NK-92 treated with Interleukin-12 subunit alpha and Interleukin-12 subunit beta, amount 100 ng/mL, for 24 hours (cell line): Measurements from ENCODE around the gene CPLX1.
"Not testable (repeated sequence)": the region's sequence is repeated elsewhere in the genome, so short reads cannot be mapped to it uniquely, and the experiment has no call there.

Experiments used
- DNase-seq: peaks from one replicate; lab custom pipeline; 2025; lab: John Stamatoyannopoulos, UW

CPLX1 gene

DNA sequence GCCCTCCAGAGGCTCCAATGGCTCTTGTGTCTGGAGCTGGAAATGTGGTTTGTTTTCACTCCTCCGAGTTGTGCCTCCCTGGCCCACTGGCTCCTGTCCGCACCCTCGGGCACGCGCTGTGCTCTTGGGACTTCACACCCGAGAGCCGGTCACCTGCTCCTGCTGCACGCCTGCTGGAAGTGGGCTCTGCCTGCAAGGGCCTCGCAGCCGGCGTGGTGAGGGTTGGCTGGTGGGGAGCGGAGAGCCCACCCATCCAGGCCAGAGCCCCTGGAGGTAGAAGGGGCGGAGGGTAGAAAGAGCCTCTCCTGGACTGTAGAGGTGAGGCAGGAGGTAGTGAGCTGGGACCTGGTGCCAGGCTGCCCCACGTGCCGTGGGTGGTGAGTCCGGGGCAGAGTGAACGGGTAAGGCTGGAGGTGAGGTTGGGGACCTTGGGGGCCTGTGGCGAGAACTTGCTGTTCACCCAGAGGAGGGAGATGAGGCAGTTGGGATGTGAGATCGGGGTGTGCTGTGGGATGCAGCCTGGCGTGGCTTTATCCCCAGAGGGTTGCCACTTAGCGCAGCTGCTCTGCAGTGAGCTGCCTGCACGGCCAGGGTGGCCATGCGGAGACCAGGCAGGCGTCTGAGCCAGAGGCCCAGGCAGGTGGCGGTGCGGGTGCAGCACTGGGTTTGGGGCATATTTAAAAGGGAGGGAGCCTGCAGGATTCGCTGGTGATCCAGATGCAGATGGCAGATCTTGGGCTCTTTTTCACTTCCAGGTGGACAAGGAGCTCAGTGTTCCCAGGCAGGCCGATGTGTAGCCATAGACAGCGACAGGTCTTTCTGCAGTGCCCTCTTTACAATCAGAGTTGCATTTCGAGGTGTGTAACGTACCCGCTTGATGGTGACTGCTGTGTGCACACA lies 71.5 kb downstream of the CPLX1 start:
- DNase-seq: no peak

DNA sequence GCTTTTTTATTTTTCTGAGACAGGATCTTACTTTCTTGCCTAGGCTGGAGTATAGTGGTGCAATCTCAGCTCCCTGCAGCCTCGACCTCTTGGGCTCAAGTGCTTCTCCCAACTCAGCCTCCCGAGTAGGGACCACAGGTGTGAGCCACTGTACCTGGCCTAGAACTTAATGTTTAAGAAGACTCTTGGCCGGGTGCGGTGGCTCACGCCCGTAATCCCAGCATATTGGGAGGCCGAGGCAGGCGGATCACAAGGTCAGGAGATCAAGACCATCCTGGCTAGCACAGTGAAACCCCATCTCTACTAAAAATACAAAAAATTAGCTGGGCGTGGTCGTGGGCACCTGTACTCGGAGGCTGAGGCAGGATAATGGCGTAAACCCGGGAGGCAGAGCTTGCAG lies 72.7 kb downstream of the CPLX1 start:
- DNase-seq: not testable (repeated sequence)

DNA sequence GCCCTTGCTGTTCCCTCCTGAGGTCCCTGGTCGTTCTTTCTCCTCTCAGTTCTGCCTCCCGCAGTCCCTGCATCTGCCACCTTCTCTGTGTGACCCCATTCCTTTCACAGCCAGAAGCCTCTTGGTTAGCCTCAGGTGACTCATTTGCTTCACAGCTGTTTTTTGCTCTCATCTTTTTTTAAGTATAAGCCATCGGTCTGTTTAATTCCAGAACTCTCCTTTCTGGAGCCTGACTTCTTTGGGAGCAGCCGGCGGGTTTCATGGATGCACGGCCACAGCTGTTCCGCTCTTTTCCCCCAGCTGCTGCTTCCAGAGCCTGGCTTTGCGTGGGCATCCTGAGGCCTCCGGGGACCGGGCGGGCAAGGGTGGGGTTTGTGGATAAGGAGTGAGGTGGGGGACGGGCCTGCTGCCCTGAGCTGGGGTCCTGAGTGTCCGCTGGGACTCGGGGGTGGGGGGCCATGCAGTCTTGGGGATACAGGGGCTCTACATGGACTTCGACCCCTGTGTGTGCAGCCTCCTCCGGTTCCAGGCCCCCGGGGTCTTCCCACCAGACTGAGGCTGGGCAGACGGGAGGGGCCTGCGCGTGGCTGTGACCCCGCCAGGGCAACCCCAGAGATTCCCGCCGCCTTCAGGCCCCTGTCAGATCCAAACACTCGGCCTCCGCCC lies 73.6 kb downstream of the CPLX1 start:
- DNase-seq: no peak

DNA sequence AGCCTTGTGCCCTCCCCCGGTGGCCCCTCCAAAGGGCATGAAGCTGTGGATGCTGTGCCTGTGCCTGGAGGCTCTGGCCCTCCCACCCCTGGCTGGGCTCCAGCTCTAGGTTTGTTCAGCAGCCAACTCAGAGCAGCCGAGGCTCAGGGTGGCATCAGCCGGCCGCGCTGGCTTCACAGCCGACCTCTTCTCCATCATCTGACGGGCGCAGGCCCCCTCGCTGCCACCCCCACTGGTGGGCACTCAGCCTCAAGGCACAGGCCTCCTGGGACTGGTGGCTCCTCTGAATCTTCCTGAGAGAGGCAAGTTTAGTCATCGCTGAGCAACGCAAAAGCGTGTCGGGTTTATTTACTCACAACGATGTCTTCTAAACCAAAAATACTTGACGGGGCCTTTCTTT lies 74.3 kb downstream of the CPLX1 start:
- DNase-seq: no peak

DNA sequence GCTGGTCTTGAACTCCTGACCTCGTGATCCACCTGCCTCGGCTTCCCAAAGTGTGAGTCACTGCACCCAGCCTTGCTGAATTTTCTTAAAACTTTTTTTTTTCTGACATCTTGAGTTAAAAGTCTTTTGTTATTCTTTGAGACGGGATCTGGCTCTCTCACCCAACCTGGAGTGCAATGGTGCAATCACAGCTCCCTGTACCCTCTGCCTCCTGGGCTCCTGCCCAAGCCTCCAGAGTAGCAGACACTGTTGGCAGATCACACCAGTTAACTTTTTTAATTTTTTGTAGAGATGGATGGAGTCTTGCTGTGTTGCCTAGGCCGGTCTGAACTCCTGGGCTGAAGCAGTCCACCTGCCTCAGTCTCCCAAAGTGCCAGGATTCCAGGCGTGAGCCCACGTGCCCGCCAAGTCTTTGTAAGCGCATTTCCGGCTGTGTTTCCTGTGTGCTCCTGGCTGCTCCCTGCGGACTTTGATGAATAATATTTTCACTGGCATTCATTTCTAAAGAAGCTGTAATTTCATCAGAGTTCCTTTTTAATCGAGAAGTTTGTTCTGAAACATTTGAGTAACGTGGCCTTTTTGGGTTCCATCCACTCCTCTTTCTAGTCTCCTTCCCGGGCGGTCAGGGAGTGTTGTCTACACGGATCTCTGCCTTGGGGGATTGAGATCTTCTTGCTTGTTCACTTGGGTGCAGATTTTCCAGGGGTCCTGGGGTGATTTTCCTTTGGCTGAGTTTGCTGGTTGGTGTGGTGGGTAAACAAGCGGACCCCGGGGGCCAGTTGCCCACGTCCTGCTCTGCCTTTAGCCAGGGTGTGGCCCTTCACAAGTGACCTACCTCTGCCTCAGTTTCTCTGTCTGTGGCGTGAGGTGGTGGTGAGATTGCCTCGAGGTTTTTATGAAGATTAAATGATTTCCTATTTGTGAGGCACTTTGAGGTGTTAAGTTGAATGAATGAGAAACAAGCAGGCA lies 75.9 kb downstream of the CPLX1 start:
- no peak for DNase-seq

DNA sequence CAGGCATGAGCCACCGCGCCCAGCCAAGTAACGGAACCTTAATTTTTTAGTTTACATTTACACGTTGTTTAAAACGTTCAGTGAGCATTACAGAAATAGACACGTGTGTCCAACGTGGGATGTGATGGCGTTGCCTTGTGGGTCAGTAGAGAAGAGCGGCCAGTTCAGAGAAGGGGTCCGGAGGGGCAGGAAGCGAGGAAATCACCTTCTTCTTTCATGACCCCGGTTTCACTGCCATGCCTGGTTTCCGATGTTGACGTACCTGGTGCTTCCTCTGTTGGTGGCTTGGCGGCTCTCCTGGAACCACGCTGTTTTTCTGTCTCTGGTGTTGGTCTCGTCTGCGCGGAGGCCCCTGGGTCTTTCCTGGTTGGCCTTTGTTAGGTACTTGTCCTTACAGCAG lies 77.5 kb downstream of the CPLX1 start:
- DNase-seq: no peak

DNA sequence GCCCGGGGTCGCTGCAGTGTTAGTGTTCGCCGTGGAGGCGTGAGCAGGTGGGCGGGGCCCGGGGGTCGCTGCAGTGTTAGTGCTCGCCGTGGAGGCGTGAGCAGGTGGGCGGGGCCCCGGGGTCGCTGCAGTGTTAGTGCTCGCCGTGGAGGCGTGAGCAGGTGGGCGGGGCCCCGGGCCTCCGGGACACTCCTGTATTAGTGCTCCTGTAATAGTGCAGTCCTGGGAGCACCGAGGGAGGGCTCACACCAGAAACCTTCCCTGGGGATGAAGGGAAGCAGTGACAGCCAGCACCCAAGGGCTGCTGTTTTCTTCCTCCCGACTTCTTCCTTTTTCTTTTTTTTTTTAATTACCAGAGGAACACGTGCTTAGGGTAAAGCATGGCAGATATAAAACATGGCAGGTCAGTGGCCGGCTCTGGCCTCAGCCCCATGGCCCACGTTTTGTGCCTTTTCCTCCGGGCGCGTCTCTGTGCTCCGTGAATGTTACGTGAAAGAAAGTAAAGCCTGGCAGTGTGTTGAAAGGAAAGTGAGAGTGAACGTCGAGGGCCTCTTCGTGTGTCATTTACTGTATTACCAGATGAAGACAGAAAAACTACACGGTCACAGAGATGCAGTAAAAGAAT lies 78.3 kb downstream of the CPLX1 start:
- DNase-seq: no peak

DNA sequence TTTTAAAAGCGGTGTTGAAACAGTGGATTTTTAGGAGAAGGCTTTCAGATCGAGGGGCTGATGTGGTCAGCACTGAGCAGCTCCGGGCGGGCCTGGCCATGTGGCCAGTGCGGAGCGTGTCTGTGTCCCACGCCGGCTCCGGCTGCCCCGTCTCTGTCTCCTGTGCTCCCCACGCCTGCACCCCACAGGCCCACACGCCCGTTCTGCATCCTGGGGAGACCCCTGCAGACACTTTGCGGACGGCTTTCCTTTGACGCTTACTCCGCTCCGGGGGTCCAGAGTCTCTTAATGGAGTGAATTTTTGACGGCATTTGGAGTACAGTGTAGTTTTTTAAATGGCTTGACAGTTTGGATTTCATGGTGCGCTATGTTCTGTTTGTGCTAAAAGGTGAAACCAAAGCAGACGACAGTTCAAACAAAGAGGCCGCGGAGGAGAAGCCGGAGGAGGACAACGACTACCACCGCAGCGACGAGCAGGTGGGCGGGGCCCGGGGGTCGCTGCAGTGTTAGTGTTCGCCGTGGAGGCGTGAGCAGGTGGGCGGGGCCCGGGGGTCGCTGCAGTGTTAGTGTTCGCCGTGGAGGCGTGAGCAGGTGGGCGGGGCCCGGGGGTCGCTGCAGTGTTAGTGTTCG lies 81.6 kb downstream of the CPLX1 start:
- no peak for DNase-seq

DNA sequence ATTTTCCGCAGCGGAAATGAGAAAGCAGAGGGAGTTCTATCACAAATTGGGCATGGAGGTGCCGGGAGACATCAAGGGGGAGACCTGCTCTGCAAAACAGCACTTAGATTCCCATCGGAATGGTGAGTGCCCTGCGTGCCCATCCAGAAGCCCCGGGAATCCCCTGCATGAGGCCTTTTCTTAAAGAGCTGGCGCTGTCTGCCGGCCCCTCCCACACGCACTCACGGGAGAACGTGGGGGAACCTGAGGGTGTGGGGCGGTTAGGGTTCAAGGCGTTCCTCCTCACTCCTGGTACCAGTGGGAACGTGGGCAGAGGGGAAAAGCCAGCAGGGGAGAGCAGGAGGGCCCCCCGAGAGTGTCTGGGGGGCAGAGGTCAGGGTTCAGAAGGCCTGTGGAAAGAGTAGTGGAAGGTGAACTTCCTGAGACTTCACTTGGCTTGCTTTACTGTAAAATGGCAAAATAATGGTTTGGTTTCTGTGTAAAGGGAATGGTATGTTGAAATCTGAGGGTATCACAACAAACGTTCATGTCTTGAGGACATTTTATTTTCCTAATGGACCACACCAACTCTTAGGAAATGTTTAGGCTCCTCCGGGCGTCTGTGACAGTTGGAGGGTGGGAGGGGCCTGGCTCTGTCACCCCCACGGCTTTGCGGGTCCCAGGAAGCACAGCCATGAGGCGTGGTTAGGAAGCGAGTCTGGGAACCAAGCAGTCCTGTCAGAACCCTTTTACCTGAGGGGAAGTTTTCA lies 82.3 kb downstream of the CPLX1 start:
- DNase-seq: no peak

DNA sequence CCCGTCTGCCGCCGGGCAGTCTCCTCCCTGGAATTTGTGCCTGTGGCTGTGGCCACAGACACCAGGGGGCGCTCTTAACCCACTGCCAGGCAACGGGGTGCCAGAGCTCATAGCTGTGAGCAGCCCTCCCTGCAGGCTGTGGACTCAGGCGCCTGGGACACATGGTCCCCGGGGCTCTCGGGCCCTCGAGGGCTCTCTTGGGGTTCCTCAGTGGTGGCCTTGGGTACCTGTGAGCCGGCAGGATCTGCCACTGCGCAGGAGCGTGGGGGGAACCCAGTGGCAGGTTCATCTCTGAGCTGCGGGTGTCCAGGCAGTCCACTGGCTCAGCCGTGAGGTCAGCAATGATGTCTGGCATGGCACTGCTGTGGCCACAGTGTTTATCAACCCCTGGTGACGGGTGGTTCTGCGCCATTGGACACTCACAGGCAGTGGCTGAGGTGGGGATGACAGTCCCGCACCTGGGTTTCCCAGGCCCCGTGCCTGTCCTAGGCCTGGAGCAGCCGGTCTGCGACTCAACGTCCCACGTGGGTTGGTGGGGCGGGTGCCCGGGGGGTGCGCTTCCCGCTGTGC lies 83.1 kb downstream of the CPLX1 start:
- DNase-seq: peak; percentile 28

DNA sequence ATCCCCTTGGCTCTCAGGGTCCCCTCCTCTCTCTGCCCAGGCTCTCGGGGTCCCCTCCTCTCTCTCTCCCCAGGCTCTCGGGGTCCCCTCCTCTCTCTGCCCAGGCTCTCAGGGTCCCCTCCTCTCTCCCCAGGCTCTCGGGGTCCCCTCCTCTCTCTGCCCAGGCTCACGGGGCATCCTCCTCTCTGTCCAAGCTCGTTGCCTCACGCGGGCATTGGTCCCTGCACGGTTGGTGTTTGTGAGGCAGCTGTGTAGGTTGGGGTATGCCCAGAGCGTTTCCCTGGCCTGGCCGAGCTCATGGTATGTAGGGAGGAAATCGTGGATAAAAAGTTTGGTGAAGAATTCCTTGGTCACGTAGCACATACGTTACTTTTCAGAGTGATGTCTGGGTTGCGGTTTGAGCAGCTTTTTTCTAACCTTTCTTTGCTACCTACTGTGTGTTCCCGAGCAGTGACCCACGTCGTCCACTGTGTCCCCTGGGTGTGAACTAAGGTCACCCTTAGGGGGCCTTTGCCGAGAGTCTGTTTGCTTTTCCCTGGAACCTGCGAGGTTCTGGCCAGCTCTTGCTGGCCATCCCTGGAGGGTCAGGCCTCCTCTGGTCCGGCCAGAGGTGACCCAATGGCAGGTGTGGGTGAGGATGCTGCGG lies 83.7 kb downstream of the CPLX1 start:
- no peak for DNase-seq

DNA sequence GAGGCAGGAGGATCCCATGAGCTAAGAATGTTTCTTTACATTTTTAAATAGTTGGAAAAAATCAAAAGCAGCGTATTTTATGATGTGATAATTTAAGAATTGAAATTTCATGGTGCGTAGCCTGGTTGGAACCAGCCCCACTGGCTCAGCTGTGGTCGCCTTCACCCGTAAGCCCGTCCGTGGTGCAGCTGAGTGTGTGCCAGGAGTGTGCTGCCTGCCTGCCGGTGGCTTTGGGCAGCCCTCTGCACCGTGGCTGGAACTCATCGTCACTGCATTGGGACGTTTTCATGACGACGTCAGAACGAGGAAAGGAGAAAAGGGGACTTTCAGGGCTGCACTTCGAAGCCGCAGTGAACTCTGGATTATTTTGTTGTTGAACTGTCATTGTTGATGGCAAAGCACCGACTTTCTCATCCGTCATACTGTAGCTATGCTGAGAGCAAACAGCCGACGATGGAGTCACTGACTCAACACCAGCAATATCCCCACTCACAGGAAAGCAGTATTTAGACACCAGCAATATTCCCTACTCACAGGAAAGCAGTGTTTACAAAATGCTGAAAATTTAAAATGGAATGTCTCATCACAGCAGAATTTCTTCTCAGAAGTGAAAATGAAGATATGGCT lies 85.2 kb downstream of the CPLX1 start:
- no peak for DNase-seq

DNA sequence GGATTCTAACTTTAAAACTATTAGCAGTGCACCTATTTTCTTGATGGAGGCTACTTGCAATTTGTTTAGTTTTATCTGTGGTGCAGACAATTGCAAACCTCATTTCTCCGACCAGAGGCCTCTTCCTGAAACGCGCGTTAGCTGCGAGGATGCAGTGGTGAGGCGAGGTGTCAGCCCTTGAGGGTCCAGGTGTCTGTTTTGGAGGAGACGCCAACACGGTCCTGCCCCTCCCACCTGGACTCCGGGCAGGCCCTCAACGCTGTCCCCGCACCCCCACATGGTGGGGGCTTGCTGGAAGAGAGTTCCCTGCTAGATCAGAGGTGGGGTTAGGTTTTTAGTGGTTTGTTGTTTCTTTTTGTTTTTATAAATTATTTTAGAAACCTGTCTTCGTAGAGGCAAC lies 85.9 kb downstream of the CPLX1 start:
- no peak for DNase-seq

DNA sequence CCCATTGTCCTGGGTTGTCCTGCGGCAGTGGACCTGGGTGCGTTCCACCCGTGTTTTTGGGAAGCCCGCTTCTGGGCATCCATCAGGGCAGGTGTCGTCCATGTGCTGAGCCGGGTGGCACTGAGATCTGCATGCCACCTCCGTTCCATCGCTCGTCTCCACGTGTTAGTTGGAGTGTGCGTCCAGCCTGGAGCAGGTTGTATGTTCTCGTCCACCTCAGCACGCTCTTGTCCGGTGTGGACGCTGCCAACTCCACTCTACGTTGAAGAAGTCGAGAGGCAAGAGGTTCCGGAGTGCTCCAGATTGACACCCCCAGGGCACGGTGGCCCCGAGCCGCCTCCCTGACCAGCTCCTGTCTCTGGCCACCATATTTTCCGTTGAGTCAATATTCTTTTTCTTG lies 86.4 kb downstream of the CPLX1 start:
- no peak for DNase-seq

DNA sequence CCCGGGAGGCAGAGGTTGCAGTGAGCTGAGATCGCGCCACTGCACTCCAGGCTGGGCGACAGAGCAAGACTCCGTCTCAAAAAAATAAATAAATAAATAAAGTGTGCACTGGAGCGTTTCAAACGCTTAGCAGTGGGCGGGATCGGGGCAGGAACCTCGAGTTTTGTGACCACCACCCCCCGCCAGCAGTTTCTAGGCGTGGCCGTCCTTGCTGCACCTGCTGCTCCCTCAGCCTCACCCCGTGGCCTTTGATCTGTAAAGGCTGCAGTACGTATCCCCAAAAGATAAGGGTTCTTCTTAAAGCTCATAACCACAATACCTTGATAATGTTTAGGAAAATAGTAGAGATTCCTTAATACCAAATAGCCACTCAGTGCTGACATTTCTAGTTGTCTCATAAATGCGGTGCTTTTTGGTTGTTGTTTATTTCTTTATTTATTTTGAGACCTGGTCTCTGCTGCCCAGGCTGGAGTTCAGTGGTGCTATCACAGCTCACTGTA lies 87.1 kb downstream of the CPLX1 start:
- no peak for DNase-seq

DNA sequence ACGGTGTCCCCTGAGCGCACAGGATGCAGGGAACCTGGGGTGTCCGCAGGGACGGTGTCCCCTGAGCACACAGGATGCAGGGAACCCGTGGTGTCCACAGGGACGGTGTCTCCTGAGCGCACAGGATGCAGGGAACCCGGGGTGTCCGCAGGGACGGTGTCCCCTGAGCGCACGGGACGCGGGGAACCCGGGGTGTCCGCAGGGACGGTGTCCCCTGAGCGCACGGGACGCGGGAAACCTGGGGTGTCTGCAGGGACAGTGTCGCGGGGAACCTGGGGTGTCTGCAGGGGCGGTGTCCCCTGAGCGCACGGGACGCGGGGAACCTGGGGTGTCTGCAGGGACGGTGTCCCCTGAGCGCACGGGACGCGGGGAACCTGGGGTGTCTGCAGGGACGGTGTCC lies 89.4 kb downstream of the CPLX1 start:
- not testable (repeated sequence) for DNase-seq

DNA sequence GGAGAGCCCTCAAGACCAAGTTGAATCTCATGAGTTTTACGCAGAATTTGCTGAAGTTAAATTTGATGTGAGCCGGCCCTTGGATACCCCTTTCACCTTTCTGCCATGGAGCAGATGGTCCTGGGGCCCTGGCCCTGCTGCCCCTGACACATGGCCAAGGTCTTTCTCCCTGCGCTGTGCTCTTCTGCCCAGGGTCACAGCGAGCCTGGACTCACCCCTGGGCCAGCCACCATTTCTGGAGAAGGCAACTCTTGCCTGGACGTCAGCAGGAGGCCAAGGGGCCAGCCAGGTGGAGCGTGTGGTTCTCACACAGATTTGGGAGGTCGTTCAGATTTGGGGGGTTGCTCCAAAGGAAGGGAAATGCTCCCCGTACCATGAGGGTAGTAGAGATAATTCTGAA lies 90.3 kb downstream of the CPLX1 start:
- DNase-seq: no peak
